A673 (cell line): ENCODE results near the gene RGS7. TPM values are rescaled to one million over a fixed set of nuclear protein-coding genes. Genes with fewer than 3 reads are reported as not detected.
"Not testable (repeated sequence)": the region's sequence is repeated elsewhere in the genome, so short reads cannot be mapped to it uniquely, and the experiment has no call there.

Experiments
- BruUV-seq: library from RNA; stranded (reverse); fragments of 400-500 nt; replicated peaks from 2 replicates; lab custom pipeline; 2021; lab: Mats Ljungman, UMichigan
- CTCF ChIA-PET: fragments of 300-600 bp; sonication (Branson Sonifier 250); formaldehyde crosslinking; loops from one replicate; lab custom pipeline; 2022; ENCODE audit warnings: antibody characterized with exemption; lab: Charles Lee
- POLR2A ChIA-PET: fragments of 300-600 bp; sonication (Branson Sonifier 250); formaldehyde crosslinking; loops from one replicate; lab custom pipeline; 2022; ENCODE audit warnings: antibody characterized with exemption; ENCODE audit not compliant: low non-redundant PET; lab: Charles Lee
- DNase-seq: peaks from one replicate; pipeline ENCODE4 v3.0.0-alpha.2; 2015; ENCODE audit warnings: low spot score
- H3K27ac ChIP-seq: fragments of 200-600 bp; sonication (generic); 2 replicates; pipeline ENCODE4 v1.5.1; 2016; ENCODE audit warnings: mixed run types, low read depth, mild to moderate bottlenecking, mixed read lengths, antibody characterized with exemption, low read length; ENCODE audit not compliant: poor library complexity, severe bottlenecking
- H3K27me3 ChIP-seq: fragments of 200-600 bp; sonication (generic); replicated peaks from 2 replicates; pipeline ENCODE4 v1.6.1; 2017; ENCODE audit warnings: mixed run types, low read depth, mild to moderate bottlenecking, mixed read lengths, antibody characterized with exemption, low read length; ENCODE audit not compliant: insufficient read depth, poor library complexity
- H3K36me3 ChIP-seq: fragments of 200-600 bp; sonication (generic); 2 replicates; pipeline ENCODE4 v1.6.1; 2016; ENCODE audit warnings: mixed run types, mild to moderate bottlenecking, mixed read lengths, antibody characterized with exemption, low read length; ENCODE audit not compliant: insufficient read depth, poor library complexity, severe bottlenecking
- H3K4me1 ChIP-seq: fragments of 200-600 bp; sonication (generic); 2 replicates; pipeline ENCODE4 v1.6.1; 2017; ENCODE audit warnings: mixed run types, mild to moderate bottlenecking, mixed read lengths, antibody characterized with exemption, low read length; ENCODE audit not compliant: insufficient read depth, poor library complexity, severe bottlenecking
- H3K4me3 ChIP-seq: fragments of 200-600 bp; sonication (generic); 2 replicates; pipeline ENCODE4 v1.5.1; 2016; ENCODE audit warnings: low read depth, mixed run types, mild to moderate bottlenecking, mixed read lengths, low read length; ENCODE audit not compliant: poor library complexity, severe bottlenecking
- H3K9me3 ChIP-seq: fragments of 200-600 bp; sonication (generic); 2 replicates; pipeline ENCODE4 v1.6.1; 2016; ENCODE audit warnings: mixed run types, low read depth, mild to moderate bottlenecking, mixed read lengths, antibody characterized with exemption, low read length; ENCODE audit not compliant: poor library complexity, severe bottlenecking
- EZH2 ChIP-seq: fragments of 200-600 bp; sonication (generic); IDR thresholded peaks from 2 replicates; pipeline ENCODE4 v1.6.1; 2017; ENCODE audit warnings: borderline replicate concordance, low read depth, mild to moderate bottlenecking, mixed read lengths, antibody characterized with exemption, low read length; ENCODE audit not compliant: poor library complexity, severe bottlenecking
- intact Hi-C: fragments of 100-400 bp; cut with micrococcal nuclease; formaldehyde crosslinking; loops from one replicate; pipeline ENCODE4 v1.10.0; 2022; ENCODE audit not compliant: unreplicated experiment
- total RNA-seq: library from RNA; stranded (reverse); gene quantifications from 2 replicates; pipeline ENCODE4 v1.2.3, GENCODE V29; 2021
- TF ChIP-seq, protein P1 (sequence below): fragments of 300-800, 200-600 bp; sonication (generic); conservative IDR thresholded peaks from 2 replicates; pipeline ENCODE4 v1.5.1; 2017; ENCODE audit warnings: low read depth, mild to moderate bottlenecking, antibody characterized with exemption, low read length, moderate library complexity, mixed read lengths

The RGS7 gene
- total RNA-seq, 1 experiment from 2014 or later = not detected

DNA sequence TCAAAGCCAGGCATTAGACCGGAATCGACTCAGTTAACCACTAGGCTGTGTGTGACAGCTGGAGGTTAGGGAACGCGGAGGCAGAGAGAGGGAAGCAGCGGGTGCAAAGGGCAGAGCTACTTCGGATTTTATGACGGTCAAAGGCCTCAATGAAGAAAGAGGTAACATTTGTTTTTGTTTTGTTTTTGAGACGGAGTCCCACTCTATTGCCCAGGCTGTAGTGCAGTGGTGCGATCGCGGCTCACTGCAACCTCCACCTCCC, 468.3 kb downstream of the RGS7 start:
- no peaks in the 10 kb centered on the region for H3K4me1 ChIP-seq
- no peaks in the 10 kb centered on the region for H3K27me3 ChIP-seq
- no peaks in the 10 kb centered on the region for H3K36me3 ChIP-seq
- TF ChIP-seq, protein P1, sequence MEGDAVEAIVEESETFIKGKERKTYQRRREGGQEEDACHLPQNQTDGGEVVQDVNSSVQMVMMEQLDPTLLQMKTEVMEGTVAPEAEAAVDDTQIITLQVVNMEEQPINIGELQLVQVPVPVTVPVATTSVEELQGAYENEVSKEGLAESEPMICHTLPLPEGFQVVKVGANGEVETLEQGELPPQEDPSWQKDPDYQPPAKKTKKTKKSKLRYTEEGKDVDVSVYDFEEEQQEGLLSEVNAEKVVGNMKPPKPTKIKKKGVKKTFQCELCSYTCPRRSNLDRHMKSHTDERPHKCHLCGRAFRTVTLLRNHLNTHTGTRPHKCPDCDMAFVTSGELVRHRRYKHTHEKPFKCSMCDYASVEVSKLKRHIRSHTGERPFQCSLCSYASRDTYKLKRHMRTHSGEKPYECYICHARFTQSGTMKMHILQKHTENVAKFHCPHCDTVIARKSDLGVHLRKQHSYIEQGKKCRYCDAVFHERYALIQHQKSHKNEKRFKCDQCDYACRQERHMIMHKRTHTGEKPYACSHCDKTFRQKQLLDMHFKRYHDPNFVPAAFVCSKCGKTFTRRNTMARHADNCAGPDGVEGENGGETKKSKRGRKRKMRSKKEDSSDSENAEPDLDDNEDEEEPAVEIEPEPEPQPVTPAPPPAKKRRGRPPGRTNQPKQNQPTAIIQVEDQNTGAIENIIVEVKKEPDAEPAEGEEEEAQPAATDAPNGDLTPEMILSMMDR = no peak
- no peak for TF ChIP-seq EZH2
- ChIA-PET CTCF (no interaction called here), POLR2A (no interaction called here)
- DNase-seq = no peak
- H3K4me3 ChIP-seq = no peak overlapping the region
- intact Hi-C loops = loop anchor here (5.0 kb wide), 2 partner anchors 599 to 614 kb away; no protein-coding TSS in a partner anchor
- no peaks in the 10 kb centered on the region for H3K9me3 ChIP-seq
- H3K27ac ChIP-seq = no peak overlapping the region
- no TSS peak for BruUV-seq

DNA sequence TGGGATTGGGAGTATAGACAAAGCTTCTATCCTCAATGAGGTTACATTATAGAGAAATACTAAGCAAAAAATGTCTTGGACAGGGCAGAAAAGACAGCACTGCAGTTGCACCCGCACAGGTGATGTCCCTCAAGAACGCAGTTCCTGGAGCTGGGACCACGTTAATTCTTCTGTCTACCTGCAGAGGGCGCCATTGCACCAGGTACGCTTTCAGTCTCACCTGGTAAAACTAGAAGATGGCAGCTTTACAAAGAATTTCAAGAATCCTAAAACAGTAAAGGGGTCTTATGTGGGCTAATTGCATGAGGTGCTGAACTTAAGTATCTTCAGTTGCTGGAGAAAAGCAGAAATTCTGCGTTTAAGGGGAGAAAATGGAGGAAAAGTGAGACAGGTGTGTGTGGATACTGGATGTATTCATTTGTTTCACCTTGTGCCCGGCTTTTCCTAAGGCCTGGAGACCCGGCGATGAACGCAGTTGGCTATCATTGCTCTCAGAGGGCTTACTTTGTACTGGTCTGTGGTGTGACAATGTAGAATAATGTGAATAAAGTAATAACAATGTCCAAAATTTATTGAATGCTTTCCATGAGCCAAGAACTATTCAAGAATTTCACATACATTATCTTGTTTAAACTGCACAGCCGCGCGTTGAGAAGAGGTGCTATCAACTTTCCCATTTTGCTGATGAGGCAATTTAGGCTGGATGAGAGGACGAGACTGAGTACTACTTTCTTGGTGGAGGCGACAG, 468.8 kb downstream of the RGS7 start:
- no TSS peak for BruUV-seq

DNA sequence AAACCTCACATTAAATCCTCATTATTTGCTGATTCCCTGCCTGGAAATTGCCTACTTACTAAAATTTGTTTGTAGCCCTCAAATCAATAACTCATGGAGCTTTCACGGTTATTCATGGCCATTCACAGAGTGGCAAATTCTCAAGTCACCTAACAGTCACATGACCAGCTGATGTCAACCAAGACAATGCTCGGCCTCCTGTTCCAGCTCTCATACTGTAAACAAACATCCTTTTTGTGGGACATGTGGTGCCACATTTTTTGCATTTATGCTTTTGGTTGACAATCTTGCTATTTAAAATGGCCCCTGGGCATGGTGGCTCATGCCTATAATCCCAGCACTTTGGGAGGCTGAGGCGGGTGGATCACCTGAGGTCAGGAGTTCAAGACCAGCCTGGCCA, 473.5 kb downstream of the RGS7 start:
- ChIA-PET CTCF (no interaction called here), POLR2A (no interaction called here)
- no TSS peak for BruUV-seq
- Histone ChIP-seq H3K36me3 (no peaks in the 10 kb centered on the region), H3K4me3 (no peak overlapping the region), H3K27ac (no peak overlapping the region), H3K4me1 (no peaks in the 10 kb centered on the region), H3K9me3 (no peaks in the 10 kb centered on the region), H3K27me3 (no peaks in the 10 kb centered on the region)
- TF ChIP-seq, protein P1 = no peak
- no peak for TF ChIP-seq EZH2
- intact Hi-C loops = no loop called here
- DNase-seq = no peak

More for the DNA sequence above, 468.8 kb downstream of the RGS7 start:
- Histone ChIP-seq H3K9me3 (no peaks in the 10 kb centered on the region), H3K4me3 (no peak overlapping the region), H3K4me1 (no peaks in the 10 kb centered on the region), H3K27ac (no peak overlapping the region), H3K27me3 (no peaks in the 10 kb centered on the region), H3K36me3 (no peaks in the 10 kb centered on the region)
- POLR2A ChIA-PET = no interaction called here
- CTCF ChIA-PET = interaction anchor here (1.1 kb wide), 1 partner anchor 598 kb away, joined by 3 read pairs; no protein-coding TSS in a partner anchor
- TF ChIP-seq, protein P1 = peak; percentile 71
- TF ChIP-seq EZH2 = no peak
- intact Hi-C loops = loop anchor here (5.0 kb wide), 2 partner anchors 599 to 614 kb away; no protein-coding TSS in a partner anchor
- DNase-seq = peak; percentile 1

DNA sequence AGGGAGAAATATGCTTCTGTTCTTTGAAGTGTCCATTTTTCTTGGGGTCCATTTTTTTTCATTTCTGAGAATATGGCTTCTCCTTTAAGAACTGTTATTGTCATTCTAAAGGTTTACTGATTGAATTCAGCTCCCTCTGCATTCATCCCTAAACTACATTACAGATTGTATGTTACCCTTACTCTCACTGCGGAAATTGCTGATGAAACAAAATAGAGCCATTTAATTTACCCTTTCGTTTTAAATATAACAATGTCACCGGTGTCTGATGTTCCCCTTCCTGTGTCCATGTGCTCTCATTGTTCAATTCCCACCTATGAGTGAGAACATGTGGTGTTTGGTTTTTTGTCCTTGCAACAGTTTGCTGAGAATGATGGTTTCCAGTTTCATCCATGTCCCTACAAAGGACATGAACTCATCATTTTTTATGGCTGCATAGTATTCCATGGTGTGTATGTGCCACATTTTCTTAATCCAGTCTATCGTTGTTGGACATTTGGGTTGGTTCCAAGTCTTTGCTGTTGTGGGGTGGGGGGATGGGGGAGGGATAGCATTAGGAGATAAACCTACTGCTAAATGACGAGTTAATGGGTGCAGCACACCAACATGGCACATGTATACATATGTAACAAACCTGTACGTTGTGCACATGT, 474.2 kb downstream of the RGS7 start:
- CTCF ChIA-PET = not testable (repeated sequence)

More for the DNA sequence above, 474.2 kb downstream of the RGS7 start:
- H3K27ac ChIP-seq, H3K4me1 ChIP-seq, H3K4me3 ChIP-seq, POLR2A ChIA-PET, H3K27me3 ChIP-seq, H3K36me3 ChIP-seq, H3K9me3 ChIP-seq, BruUV-seq, DNase-seq, intact Hi-C loops: not testable (repeated sequence)
